T-helper 1 cell (primary cell): Measurements from ENCODE around the gene PRR9.

Source experiments
- DNase-seq, 5 donors: peaks; one replicate each; pipeline ENCODE4 v3.0.0-alpha.2; 2012 to 2020

The PRR9 gene

DNA sequence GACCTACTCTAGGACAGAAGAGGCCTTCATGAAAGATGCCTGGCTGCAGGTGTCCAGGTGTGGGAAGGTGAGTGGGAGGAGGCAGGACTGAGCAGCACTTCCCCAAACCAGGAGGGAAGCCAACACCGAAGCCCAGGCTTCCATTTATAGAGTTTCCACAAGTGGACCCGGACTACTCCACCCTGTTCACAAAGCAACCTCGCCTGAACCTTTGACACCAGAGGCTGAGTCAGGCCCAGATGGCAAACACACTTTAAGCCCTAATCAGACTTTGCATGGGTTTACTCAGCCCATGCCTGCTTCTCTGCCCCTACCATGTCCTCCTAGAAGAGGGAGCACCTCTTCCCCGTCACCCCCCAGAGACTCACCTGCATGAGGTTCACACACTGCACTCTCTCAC lies 14.0 kb downstream of the PRR9 start:
- DNase-seq, result no peak

DNA sequence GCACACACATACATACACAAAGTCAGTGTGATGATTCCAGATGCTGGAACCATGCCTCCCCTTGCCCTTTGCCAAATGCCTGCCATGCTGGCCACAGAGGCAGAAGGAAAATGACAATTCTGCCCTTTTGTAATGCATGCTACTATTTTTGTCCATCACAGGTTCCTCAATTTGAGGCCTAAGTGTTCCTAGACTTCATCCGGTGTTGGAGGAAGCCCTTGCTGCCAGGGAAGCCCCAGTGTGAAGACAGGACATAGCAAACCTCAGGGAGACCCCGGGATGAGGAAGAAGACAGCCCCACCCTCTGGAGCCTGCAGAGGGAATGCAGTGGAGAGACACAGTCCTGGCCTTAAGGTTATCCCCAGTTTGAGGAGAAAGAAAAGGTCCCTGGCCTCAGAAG lies 14.4 kb downstream of the PRR9 start:
- DNase-seq, result no peak

DNA sequence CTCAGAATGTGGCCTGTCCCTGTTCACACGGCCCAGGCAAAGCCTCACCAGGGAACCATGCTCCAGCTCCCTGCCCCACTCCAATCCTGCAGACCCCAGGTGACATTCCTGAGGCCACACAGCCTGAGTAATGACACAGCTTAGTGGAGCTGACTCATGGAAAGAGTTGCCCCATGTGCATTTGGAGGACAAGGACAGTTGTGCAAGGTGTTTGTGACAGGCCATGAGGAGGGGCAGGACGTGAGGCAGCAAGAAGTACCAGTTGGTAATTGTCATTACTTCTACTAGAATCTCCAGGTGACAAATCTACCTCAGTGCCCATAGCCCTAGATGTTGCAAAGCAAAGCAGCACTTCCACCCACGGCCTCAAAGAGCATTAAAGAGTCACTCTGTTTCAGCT lies 15.2 kb downstream of the PRR9 start:
- no peak for DNase-seq

DNA sequence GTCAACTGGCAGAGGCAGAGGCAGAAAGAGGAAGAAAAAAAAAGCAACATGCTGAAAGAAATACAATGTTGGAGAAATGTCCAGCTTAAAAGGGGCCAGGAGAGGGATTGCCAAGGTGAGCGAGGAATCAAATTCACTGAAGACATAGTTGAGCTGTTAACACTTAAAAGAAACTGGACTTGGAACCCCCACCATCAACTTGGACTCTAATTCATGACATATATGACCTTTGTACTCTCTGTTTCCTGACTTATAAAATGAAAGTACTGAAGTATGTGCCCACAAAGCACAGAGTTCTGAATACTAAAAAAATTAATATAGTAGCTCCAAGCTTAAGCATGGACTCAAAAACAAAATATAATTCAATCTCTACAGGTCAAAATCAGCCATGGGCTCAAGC lies 16.1 kb downstream of the PRR9 start:
- DNase-seq, result no peak

DNA sequence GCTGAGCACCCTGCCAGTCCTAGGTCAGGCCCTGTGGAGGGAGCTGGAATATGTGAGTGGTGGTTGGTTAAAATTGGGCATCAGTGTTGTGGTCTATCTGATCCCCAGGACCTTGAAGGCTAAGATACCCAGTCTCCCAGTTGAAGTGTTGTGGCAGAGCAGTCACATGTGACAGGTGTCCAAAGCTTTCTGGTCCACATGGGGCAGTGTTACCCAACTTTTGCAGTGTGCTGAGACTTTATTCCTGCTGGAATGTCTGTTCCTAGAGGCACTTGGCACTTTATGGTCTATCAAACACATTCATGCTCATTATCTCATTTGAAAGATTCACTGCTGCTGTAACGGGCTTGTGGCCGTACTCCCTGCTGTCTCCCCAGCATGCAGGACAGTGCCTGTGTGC lies 21.1 kb downstream of the PRR9 start:
- no peak for DNase-seq

DNA sequence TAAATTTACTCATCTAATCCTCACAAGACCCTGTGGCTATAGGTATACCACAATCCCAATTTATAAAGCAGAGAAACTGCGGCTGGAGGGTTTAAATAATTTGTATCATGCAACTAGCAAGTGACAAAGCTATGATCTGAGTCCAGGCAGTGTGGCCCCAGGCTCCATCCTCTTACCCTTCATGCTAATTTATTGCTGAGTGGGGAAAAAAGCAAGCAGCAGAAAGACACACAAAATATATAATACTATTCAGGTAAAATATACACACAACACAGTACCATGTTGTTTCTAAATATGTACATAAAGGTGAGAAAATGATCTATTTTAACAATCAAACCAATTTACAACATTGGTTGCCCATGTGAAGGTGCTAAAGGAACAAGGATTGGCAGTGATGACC lies 24.8 kb downstream of the PRR9 start:
- no peak for DNase-seq

DNA sequence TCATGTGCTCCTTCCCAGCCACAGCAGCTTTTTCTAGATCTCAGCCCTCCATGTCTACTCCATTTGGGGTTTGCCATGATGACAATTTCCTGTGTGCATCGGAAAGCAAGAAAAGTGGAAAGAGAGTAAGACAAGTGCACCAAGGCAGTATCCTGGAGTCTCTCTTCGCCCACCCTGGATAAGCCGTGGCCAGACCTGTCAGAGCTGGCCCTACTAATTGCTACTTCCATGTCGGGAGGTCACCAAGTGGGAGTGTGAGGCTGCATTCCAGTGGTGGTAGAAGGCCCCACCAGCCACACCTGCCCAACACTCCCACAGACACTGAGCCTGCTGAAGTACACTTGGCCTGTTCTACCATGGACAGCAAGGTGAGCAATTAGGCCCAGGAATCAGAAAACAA lies 28.1 kb downstream of the PRR9 start:
- no peak for DNase-seq

DNA sequence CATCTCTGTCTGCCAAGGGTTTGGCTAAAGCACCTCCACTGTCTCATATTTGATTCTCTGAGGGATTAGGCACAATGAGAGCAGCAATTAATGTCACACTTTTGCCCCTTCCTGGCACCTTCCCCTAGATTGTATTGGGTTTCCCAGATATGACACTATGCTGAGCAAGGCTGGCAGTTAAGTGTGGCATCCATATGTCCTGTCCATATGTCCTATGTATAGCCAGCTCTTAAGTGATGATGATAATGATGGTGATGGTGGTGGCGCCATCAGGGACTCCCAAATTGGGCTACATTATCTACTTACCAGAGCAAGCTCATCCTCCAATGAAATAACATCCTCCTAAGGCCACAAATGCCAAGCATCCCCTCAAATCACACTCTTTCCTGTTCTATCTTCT lies 28.6 kb downstream of the PRR9 start:
- DNase-seq, result no peak

DNA sequence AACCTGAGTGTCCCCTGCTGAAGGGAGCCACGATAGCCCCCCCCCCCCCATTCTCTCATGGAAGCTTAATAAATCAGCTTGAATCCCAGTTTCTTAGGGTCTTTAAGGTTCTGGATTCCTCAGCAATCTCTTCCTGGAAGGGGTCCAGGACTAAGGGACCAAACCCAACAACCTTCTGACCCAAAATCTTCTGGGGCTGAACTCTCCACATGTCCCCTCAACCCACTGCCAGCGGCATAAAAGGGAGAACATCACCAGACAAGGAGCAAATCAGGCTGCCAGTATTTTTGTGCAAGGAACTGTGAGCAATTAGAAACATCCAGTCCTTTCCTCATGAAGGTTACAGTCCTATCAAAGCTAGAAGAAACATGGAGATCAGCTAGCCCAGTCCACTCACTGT lies 29.4 kb downstream of the PRR9 start:
- DNase-seq, result no peak

DNA sequence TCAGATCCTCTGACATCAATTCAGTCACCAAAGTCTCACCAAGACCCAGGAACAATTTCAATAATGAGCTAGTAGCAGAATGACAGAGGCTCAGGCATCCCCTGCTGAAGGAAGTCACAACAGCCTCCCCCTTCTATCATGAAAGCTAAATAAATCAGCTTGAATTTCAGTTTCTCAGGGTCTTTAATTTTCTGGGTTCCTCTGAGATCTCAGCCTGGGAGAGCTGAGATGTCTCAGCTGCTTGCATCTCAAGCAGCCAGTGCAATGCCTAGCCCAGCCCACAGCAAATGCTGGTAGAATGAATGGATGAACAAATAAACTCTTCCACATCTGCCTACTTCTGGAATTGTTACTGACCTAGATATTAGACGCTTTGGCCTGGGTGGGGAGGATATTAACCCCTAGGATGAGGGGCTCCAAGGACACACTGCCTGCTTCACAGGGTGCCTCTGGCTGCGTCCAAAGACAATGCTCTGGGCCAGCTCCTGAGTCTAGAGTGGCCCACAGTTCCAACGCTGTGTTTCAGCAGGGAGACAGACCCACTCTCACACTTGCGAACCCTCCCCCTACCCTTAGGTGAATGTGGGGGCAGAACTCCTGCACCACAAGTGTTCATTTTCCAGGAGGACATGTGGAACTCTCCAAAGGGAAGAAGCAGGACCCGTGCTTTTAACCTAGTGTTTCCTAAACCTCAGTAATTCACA lies 30.9 kb downstream of the PRR9 start:
- DNase-seq, result no peak

DNA sequence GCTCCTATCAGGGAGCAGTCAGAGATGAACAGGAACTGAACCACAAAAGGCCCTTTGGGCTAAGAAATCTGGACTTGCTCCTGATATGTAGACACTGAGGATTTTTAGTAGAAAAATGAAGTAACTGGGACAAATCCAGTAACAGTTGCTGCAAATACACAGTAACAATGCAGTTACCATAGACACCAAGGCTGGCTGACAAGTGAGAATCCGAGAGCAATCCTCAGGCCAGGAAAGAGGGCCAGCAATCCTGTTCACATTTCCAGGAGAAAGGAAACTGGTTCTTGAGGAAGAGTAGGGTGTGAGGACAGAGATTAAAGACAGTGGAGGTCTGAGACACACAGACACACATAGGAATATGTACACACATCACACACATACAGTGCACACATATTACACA lies 32.8 kb downstream of the PRR9 start:
- DNase-seq, result no peak

DNA sequence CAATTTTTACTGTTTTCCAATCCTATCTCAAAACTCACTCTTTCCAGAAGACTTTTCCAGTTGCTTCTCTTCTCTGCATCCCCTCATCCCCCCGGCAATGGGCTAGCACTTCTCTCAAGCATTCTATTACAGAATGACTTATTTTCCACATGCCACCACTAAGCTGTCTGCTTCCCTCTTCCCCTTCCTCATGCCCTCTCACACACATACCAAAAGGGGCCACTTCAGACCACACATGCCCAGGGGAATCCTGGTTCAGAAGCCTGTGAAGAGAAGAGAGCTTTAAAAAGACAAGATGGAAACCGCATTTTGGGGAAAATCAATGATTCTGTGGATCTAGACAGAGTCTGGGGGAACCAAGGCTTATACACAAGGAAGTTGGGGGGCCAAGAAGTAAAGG lies 33.7 kb downstream of the PRR9 start:
- no peak for DNase-seq

DNA sequence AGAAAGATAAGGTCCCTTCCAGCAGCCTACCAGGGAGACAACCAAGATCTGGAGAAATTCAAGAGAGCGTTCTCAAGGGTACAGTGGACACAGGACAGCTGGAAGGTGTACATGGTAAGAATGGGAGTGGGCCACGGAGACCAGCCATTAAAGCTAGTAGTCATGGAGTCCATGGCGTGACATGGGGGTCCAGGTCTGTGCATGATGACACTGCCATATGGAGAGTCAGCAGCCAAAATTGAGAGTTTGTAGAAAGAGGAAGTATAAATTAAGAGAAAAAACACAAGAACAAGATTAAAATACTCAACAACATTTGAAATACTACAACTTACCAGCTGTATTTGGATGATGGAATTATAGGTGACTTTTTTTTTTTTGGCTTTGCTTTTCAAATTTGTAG lies 34.2 kb downstream of the PRR9 start:
- no peak for DNase-seq

DNA sequence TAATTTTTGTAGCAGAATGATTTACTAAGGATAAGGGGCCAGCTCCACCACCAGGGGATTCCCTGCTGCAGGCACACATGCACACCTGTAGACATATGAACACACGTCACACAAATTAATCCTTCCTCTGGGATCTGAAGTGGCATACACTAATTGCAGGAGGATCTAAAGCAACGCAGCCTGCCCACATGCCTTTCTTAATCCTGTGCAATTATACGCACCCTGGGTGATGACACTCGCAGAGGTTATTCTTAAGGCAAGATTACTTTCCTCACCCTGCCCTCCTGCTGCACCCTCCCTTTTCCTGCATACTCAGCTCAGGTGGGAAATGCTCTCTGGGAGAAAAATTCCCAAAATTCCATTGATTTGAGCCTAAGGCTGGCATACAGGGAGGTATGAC lies 34.6 kb downstream of the PRR9 start:
- DNase-seq, result no peak

DNA sequence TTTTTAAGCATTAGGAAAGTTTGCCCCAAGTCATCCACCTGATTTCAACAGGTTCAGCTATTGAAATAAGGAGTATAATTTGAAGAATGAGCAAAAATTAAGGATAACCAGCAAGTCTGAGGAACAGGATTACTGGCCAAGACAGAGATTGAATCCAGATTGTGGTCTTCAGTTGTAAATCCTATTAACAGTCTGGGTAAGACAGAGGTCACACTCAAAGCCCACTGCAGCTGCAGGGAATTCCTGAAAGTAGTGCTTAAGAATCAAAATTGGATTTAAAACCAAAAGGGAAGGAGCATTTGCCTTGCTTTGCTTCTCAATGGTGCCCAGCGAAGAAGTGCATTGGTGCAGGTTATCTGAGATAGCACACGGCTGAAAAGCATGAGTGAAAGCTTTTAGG lies 35.7 kb downstream of the PRR9 start:
- no peak for DNase-seq

DNA sequence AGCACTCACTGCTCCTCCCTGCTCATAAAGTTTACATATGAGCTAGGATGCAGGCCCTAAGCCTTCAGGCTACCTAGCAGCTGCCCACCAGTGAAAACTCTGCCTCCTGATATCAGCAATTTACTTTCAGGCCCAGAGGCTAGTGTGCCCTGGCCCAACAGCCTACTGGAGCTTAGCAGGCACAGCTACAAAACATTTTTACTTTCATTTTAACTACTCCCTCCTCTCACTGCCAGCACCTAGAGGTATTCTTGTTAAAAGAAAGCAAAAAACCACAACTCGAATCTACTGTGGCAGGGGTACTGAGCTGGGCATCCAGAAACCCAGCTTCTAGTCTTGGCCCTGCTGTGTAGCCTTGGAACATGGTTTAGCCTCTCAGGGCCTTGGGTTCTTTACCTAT lies 36.3 kb downstream of the PRR9 start:
- peak in 1 of 5 donors; percentile 17 for DNase-seq

DNA sequence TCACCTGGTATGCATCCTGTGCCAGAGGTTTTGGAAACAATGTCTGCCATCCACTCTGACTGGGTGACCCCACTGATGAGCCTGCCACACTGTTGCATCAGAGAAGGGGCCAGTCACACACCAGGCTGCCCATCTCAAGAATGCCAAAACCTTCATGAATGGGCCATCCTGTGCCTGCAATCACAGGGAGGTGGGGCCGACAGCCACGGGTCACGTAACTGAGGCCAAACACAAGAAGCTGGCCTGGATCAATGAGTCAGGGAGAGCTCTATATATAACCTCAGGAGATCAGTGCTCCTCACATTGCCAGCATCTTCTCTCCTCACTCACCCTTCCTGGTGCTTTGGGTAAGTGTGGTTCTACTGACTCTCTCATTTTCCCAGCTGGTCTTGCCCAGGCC lies 42.0 kb downstream of the PRR9 start, which contains the start of gene LORICRIN:
Gene LORICRIN, plus strand, starts transcription at position 301 of the 400 bp plus-strand sequence. CDS start 1,263 bp downstream, outside the sequence.
- DNase-seq, result no peak

DNA sequence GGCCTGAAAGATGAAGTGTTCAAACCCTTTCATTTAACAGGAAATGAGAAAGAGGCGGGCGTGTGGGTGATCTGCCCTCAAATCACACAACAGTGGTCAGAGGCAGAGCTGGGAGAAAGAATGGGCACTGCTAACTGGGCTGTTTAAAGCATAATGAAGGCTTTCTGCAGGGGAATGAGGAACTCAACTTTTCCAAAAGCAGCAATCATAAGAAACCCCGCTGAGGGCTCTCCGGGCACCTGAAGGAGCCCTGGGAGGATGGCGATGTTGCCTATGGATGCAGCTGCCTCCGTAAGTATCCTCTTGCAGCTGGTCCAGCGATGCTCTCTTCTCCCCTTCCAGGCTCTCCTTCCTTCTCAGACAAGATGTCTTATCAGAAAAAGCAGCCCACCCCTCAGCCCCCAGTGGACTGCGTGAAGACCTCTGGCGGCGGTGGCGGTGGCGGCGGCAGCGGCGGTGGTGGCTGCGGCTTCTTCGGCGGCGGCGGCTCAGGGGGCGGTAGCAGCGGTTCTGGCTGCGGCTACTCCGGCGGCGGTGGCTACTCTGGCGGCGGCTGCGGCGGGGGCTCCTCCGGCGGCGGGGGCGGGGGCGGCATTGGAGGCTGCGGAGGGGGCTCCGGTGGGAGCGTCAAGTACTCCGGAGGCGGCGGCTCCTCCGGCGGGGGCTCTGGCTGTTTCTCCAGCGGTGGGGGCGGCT lies 43.3 kb downstream of the PRR9 start:
- DNase-seq, result no peak

DNA sequence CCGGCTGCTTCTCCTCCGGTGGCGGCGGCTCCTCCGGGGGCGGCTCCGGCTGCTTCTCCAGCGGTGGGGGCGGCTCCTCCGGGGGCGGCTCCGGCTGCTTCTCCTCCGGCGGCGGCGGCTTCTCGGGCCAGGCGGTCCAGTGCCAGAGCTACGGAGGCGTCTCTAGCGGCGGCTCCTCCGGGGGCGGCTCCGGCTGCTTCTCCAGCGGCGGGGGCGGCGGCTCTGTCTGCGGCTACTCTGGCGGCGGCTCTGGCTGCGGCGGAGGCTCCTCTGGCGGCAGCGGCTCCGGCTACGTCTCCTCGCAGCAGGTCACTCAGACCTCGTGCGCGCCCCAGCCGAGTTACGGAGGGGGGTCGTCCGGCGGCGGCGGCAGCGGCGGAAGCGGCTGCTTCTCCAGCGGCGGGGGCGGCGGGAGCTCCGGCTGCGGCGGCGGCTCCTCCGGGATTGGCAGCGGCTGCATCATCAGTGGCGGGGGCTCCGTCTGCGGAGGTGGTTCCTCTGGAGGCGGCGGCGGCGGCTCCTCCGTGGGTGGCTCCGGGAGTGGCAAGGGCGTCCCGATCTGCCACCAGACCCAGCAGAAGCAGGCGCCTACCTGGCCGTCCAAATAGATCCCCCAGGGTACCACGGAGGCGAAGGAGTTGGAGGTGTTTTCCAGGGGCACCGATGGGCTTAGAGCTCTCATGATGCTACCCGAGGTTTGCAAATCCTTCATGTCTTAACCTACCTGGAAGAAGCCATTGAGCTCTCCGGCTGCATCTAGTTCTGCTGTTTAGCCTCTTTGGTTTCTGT lies 44.1 kb downstream of the PRR9 start:
- peak in 2 of 5 donors; percentile 8 to 30 for DNase-seq

DNA sequence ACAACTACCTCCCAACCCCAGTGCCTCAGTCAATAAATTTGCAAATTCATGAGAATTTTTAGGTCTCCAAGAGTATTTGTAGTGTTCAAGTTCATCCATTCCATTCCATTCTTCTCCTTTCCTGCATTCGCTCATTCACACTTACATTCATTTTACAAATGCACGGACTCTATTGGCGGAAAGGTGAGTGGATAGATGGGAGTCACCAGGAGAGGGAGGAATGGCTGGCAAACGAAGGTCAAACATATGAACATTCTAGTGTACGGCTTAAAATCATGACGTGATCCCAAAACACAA lies 44.6 kb downstream of the PRR9 start:
- DNase-seq, result no peak

DNA sequence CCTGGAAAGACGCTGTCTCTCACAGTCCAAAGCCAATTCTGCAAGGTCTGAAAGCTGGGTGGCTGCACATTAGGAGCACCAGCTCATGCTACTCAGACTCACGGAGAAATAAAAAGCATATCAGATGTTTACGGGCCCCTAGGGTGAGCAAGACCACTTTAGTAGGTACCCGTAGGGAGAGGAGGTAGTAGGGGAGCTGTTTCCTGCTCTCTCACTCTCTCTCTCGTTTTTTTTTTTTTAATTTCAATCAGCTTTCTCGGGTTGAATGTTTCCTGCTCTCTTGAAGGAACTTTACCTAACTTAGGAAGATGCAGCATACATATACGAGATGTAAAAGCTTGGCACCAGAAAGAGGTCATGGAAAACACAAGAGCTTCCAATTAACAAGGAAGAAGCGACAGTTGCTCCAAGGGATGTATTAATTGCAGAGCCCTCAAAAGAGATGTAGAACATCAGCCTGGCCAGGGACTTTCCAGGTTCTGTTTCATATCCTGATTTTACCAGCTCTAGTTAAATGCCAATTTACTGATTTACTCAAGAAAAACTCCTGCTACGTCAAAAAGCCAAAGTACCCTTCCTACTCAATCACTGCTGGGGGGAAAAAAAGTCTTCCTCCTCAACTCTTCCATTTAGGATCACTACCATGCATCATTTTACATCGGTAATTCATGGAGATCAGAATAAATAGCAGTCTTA lies 45.2 kb downstream of the PRR9 start:
- no peak for DNase-seq

DNA sequence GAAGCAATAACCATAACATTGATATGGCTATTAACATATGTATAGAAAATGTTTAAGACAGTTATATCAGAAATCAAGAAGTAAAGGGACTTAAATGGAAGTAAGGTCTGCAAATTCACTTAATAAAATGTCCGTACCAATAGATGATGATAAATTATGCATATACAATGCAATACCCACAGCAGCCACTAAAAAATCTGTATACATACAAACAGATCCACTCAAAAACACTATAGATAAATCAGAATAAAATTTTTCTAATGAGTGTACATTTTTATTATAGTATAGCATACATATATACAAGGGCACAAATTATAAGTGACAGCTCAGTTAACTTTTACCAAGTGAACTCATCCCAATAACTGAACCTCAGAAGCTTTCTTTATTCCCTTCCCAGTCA lies 48.1 kb downstream of the PRR9 start:
- DNase-seq, result no peak
